Hematopoietic multipotent progenitor cell treated with erythropoietin and hydrocortisone succinate and interleukin-3 and kit ligand, for 8 days (in vitro differentiated cells): Measurements from ENCODE around the gene TBC1D2.

ENCODE experiments used
- DNase-seq: peaks from one replicate; pipeline ENCODE4 v3.0.0-alpha.2; 2015

Gene TBC1D2

DNA sequence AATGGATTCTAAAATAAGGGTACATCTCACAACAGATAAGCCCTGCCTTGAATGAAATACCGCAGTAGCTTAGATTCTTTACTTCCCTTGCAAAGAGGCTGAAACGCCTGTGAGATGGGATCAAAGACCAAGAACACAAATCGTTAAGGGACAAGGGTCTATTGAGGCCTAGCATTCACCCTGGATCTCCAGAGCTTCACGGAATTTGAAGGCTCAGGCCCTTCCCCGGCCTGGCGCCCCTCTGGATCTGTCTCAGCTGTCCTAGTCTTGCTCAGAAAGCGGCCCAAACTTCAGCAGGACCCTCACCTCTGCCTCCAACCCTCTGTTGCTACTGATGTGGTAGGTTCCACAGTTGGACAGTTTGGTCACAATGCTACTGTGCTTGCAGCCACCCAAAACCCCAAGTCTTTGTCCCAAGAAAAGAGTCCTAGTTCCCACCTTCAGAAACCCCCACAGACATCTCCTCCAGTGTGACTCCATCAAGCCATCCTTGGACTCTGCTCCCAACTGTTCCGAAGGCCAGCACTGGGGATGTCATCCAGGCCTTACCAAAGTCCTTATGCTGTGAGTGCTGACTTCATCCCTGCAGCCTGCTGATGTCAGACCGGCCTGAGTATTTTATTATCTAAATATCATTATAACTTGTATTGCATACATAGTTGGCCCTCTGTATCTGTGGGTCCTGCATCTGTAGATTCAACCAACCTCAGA, 72.4 kb downstream of the TBC1D2 start:
- no peak for DNase-seq

DNA sequence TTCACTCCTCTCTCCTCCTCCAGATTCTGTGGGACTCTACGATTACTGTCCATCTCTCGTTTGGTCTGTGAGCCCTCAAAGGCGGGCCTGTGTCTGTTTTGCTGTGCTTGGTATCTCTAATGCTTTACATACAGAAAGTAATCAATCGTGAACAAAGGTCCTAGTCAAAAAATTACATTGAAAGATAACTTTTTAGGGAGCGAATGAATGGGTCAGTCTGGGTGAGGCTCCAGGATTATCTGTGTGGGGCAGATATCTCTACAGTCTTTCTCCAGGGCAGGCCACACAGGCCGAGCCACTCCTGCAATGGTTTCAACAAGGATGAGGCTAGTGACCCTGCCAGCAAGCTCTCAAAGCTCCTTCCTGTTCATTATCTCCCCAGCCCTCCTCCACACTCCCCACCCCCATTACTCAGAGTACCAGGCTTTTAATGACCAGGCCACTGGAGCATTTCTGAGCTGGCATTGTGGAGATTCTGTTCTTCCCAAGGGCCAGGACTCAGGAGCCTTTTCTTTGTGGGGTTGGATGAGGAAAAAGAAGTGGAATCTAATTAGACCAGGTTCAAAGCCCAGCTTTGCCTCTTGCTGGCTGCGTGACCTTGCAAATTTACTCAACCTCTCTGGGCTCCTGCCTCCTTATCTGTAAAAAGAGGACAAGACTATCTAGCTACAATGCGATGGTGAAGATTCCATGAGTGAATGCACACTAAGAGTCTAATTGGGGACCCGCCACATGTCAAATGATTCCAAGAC, 73.2 kb downstream of the TBC1D2 start:
- DNase-seq, result peak; percentile 97

DNA sequence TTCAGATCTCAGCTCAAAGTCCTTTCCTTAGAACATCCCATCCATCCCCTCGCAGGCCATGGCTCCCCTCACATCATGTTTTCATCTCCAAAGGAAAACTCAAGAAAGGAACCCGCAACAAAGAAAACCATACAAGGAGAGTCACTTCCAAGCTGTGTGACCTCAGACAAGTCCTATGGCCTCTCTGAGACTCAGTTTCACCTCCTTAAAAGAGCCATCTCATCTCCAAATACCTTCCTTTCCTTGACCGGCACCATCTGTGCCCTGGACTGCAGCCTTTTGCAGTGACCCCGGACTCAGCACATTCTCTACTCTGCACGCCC, 73.7 kb downstream of the TBC1D2 start:
- no peak for DNase-seq

DNA sequence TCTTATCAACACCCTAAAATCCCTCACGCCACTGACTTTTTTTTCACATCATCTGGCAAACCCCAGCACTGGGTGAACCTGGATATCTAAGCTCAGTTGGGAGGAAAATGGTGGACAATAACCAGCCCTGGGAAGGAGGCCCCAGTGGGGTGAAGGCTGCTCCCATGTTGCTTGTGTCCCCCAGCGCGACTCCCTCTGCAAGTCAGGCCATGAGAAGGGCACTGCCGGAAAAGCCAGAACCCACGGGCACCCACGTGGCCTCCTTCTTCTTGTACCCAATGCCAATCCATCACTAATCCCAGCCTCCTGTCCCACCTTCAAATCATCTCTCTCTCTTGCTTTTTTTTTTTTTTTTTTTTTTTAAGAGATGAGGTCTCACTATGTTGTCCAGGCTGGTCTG, 74.5 kb downstream of the TBC1D2 start:
- DNase-seq, result no peak

DNA sequence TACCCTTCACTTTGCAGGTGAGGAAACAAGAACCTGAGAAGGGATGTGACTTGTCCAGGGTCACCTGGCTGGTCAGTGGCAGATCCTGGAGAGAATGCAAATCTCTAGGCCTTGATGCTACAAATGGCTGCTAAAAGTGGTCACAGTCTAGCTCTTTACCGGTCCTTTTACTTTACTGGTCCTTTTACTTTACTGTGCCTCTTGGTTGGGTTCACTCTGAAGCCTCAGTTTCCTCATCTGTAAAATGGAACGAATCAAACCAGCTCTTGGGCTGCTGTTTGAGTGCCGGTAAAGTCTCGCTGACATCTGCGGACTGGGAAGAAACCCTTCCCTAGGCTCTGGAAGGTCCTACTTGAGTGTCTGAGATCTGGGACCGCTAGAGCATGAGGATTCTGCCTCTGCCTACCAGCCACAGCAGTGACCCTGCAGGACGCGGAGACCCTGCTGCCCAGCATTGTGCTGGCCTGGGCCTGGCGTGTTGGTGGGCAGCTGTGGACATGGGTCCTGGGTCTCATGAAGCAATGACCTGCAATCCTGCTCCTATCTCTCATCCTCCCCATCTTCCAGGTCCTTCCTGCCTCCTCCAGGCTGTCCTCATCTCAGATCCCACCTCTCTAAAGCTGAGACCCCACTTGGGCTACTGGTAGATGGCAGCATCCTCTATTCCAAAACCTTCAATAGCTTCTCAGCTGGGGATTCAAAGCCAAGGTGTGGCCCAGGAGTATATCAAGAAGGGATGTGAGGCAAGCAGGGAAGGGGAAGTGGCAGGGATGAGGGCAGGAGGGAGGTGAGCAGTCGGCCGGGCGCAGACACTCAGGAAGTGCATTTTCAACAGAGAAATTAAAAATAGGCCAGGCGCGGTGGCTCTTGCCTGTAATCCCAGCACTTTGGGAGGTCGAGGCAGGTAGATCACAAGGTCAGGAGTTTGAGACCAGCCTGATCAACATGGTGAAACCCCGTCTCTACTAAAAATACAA, 76.3 kb downstream of the TBC1D2 start:
- DNase-seq, result no peak

DNA sequence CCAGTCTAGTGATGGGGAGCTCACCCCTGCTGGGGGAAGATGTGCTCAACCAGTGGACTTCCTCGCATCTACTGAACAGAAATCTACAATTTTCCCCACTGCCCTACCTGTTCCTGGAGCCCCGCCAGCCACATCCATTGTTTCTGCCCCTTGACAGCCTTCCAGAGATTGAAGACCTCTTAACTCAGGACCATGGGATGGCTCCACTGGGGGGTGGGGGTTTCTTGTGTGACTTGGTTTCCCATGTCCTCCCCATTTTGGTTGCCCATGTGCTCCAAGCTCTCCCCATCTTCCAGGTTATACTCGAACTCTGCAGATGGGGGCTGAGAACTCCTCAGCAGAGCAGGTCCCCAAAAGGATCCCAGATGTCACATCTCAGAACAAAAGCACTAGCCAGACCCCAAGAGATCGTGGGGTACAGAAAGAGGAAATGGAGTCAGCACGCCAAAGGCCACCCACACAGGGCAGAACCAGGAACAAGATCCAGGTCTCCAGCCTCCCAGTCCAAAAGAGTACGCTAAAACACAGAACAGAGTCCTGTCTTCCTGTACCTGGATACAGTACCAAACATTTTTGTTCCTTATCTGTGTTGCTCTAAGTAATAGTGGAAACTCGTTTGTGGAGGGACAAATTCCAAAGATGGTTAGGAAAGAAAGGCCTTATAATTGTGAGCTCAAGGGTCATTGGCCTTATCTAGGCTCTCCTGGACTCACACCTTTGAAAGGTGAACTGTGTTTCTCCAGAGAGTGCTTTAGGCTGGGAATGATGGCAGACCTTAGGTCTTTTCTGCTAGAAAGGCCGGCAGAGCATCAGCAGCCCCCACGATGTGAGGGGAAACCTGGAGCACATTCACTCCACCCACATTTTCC, 78.8 kb downstream of the TBC1D2 start:
- no peak for DNase-seq

DNA sequence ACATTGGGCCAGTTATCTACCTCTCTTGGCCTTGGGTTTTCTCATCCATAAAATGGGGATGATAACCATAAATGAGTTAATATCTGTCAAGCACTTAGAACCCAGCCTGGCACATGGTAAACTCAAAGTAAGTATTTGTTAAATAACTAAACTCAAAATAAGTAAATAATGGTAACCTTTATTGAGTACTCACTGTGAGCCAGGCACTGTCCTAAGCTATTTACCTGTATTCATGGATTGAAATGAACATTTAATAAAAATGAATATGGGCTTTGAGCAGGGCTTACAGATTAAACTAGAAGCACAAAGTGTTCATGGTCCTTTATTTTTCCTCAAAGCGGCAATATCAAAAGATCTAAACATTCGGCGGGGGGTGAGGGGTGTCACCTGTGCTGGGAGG, 79.7 kb downstream of the TBC1D2 start:
- no peak for DNase-seq

DNA sequence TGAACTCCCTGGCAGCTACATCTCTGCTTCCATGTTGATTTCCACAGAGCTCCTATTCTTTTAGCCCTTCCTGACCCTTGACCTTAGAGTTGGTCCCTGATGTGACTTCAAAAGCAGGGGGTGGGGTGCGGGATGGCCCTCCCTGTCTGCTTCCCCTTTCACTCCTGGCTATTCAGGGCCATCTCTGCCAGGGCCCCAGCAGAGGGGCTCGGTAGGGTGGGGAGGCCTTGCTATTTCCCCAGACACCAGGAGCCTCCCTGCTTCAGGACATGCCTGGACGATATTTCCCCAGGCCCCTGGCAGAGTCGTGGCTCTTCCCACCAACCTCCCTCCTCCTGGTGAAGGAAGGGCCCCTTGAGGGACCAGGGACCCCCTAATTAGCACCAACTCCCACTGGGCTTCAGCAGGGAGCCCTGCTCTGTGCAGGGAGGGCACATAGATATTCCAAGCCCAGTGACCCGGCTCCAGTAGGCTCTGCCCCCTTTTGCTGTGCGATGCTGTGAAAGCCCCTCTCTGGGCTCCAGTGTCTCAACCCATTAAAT, 80.3 kb downstream of the TBC1D2 start:
- no peak for DNase-seq

DNA sequence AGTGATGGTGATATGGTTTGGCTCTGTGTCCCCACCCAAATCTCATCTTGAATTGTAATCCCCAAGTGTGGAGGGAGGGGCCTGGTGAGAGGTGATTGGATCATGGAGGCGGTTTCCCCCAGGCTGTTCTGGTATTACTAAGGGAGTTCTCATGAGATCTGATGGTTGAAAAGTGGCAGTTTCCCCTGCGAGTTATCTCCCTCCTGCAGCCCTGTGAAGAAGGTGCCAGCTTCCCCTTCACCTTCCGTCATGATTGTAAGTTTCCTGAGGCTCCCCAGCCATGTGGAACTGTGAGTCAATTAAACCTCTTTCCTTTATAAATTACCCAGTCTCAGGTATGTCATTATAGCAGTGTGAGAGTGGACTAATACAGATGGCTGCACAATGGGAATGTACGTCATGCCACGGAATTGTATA, 80.9 kb downstream of the TBC1D2 start:
- peak; percentile 88 for DNase-seq

DNA sequence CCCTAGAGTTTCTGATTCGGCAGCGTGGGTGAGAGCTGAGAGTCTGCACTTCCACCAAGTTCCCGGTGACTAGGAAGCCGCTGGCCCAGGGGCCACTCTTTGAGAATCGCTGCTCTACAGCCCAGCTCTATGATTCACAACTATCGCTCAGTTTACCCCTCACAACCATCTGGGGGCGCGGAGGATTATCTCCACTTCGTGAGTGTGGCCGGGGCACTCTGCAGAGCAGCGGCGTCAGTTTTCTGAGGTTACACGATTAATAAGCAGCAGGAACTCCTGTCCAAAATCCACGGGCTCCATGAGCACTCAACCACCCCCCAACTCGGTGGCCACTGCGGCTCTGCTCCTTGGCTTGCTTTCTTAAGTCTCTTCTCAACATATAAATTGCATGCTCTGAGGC, 82.3 kb downstream of the TBC1D2 start:
- DNase-seq, result no peak

DNA sequence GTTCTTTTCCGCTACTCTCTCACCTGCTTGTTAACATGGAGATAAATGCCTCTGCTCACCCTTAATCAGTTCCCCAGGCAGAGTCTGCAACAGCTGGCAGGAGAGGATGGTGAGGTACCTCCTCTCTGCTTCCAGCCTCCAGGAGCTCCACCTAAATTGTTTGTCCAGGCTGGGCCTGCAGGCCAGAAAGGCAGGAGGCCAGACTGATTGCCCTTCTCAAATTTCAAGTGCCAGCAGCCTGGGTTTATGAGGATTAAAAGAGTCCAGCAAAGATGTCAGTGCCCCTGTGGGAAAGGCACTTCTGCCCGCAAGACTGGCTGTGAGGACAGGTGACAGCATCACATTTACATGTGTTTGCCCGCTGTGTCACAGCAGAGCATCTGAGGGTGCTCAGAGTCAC, 82.8 kb downstream of the TBC1D2 start:
- DNase-seq, result no peak

DNA sequence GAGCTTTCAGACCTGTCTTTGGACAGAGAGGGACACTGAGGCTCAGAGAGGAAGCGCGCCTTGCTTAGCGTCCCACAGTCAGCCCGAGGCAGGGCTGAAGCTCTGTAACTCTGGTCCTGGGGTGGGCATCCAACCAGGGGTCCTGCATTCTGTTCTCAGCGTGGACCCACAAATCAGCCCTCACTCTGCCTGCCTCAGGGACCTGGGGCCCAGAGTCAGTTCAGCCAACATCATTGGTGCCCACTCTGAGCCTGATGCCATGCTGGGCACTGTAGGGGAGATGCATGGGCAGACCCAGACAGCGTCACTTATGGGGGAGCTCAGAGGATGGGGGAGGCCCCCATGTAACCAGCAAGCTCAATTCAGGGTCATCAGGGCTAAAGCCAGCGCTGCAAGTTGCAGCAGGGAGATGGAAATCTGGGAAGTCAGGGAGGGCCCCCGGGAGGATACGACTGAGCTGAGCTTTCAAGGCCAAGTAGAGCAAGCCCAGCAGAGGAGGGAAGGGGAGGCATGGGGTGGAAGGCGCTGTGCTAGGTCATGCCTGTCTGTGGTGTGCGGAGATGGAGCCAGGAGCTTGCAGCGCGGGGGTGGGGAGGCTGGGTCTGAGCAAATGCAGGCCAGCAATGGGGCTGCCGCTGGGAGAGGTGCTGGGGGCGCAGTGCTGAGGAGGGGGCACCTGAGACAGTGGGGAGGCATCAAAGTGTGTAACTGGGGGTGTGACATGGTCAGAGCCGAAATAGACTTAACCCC, 84.1 kb downstream of the TBC1D2 start:
- no peak for DNase-seq

DNA sequence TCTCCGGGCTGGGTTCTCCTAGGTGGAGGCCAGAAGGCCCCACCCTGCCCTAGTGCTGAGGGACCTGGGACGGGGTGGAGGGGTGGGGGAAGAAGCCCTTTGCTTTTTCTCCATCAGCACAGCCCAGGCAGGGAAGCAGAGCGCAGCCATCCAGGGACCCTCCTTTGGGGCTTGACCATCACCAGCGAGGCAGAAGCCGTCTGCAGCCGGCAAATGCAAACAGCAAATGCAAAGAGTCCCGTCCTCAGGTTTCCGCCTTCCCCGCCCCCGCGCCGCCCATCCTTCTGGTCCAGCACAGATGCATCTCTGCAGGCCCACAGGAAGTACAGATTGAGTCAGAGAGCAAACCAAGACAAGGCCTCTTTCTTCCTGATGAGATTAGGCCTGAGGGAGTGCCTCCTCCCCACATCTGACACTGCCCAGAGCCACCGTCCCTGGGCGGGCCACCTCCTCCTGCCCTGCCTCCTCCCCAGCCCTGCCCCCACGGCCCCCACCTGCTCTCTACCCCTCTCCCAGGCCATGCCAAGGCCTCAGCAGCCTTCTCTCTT, 86.4 kb downstream of the TBC1D2 start:
- no peak for DNase-seq

DNA sequence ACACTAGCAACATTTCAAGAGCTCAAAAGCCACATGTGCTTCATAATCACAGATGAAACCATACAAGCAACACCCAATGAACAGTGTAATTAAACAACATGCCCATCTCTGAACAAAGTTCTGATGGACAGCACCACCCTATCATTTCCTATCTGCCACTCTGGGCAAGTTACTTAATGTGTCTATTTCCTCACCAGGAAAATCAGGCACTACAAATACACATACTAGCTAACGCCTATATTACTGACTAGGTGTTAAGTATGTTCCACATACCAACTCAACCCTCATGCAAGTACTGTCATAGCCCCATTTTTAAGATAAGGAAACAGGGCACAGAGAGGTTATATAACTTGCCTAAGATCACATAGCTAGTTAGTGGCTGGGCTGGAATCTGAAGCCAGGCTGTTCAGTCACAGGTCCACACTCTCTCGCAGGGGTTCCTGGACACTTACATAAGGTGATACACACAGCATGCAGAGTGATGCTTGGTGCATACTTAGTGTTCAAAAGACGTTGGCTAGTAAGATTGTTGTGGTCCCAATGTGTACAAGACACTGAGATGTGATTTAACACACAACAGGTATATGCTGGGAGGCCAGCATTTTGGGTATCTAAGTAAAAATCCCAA, 87.2 kb downstream of the TBC1D2 start:
- DNase-seq, result no peak

DNA sequence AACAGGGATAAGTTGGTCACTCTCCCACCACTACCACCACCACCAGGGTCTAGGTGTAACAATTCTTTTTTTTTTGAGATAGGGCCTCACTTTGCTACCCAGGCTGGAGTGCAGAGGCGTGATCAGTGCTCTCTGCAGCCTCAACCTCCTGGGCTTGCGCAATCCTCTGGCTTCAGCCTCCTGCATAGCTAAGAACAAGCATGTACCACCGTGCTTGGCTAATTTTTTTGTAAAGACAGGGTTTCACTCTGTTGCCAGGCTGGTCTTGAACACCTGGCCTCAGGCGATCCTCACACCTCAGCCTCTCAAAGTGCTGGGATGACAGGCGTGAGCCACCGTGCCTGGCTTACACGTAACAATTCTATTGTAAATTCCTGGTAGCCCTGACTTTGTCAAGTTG, 90.5 kb downstream of the TBC1D2 start:
- DNase-seq, result no peak

DNA sequence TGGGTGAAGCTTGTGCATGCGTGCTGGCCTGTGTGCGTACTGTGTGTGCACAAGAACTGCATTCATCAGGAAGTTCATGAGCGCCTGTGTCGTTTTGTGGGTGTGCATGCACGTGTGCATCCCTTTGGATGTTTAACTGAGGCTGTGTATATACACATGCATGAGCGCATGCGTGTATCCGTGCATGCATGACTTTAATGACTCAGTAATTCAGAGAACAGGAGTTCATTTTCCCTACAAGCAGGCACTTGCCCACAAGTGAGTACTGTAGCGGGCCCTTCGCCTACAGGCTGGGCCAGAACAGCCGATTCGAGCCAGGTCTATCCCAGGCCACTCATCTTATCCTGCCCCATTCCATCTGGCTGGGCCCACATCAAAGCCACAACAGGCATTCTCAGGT, 92.8 kb downstream of the TBC1D2 start:
- DNase-seq, result no peak

DNA sequence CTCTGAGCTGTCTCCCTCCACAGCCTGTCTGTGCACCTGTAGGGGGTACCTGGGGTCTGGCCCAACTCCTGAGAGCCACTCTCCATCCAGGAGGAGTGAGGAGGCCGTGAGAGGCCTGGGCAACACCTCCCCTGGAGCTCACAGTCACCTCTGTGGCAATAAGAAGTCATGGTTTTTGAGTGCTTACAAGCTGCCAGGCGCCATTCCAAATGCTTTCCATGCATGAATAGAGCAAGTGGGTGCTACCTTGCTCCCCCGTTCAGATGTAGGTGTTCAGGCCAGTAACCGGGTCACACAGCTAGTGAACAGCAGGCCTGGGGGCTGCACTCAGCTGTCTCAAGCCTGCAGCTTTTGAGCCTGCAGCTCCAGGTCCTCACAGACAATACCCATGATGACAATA, 93.6 kb downstream of the TBC1D2 start:
- no peak for DNase-seq

DNA sequence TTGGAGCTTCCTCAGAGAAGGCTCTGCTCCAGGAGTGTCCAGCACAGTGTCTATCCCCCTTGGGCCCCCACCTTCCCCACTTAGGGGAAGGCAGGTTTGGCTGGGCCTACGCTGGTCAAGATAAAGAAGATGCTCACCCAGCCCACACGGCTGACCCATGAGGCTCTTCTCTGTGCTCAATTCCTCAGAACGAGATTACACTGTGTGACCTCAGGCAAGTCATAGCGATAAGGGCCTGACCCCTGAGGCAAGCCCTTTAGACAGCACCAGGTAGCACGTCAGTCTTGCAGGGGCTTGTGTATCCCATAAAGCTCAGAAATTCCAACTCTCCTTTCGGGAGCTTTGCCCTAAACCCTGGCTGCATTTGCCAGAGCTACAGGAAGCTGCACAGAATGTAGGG, 95.7 kb downstream of the TBC1D2 start:
- DNase-seq, result no peak

DNA sequence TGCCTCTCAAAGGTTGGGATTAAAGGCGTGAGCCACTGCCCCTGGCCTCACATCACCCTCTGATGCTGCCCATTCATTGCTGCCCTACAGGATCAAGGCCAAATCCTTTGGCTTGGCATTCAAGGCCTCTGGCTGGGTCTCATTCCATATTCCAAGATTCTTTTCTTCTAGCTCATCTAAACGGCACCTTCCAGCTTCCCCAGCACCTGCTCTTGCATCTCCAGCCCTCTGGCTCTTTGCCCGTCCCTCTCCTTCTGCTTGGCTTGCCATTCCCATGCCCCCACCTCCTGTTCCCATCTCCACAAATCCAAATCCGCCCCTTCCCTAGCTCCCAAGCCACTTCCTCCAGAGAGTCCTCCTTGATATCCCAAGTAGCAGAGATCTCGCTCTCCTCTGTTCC, 96.1 kb downstream of the TBC1D2 start:
- no peak for DNase-seq

DNA sequence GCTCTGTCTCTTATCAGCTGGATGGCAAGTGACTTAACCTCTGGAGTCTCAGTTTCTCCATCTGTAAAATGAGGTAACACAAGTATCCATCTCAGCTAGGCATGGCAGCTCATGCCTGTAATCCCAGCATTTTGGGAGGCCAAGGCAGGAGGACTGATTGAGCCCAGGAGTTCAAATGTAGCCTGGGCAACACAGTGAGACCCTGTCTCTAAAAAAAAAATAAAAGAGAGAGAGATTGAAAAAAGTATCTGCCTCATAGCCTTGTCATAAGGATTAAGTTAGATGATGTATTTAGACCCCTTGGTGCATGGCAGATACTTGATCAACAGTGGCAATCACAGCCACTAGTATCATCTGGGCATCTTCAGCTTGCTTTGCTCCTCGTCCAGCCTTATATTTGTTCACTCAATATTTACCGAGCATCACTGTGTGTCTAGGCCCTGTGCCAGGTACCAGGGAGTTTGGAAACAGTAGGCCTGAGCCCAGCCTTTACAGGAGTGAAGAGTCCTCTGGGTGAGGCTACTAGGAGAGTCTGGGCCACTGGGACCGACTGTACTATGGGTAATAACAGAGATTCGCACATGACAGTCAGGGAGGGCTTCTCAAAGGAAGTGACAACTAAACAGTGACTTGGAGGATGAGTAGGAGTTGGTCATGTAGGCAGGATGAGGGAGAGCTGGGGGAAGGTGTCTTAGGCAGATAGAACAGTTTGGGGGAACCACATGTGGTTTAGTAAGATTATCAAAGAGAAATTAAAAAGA, 97.2 kb downstream of the TBC1D2 start:
- peak; percentile 45 for DNase-seq
